Left forelimb (tissue), 1 donor: ENCODE results near the gene ENTPD6.

Source experiments
- DNase-seq: peaks from one replicate; pipeline ENCODE4 v3.0.0-alpha.2; 2018; ENCODE audit warnings: low spot score

Gene ENTPD6

GRCh38 chr20:25242231-25242630, 46.7 kb downstream of the ENTPD6 start:
- DNase-seq, result no peak

- no peak for DNase-seq
Observed at GRCh38 chr20:25243416-25243979, 48.0 kb downstream of the ENTPD6 start.

DNA sequence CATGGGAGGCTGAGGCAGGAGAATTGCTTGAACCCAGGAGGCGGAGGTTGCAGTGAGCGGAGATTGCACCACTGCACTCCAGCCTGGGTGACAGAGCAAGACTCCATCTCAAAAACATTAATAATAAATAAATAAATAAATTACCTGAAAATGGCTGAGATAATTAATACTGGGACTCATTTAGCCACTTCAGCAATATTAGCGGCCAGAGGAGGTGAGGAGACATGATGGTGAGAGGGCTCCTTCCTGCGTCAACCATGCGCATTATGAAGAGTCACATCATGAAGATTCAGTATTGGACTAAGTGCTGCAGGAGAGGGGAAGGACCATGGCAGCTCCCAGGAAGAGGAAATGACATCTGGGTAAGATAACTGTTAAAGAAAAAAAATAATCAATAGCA, 49.5 kb downstream of the ENTPD6 start:
- no peak for DNase-seq

DNA sequence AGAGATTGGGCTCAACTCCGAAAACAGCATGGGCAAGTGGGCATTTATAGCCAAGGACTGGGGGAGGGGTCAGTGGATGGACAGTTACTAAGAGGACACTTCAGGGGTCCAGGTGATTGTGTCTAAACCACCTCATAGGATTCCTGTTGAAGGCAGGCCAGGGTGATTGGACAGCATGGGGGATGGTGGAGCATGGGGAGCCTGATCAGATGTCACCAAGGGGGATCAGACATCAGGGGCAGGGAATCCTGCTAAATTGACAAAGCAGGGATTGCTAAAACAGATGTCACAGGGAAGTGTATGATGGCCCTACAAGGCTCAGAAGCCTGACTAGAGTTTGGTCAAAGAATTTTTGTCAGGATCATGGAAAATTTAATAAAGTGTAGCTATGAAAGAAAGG, 49.9 kb downstream of the ENTPD6 start:
- no peak for DNase-seq

GRCh38 chr20:25246182-25246999, 50.9 kb downstream of the ENTPD6 start:
- no peak for DNase-seq

- no peak for DNase-seq
Observed at GRCh38 chr20:25247000-25247517, 51.5 kb downstream of the ENTPD6 start.

- no peak for DNase-seq
Observed at GRCh38 chr20:25247518-25247955, 52.0 kb downstream of the ENTPD6 start.

DNA sequence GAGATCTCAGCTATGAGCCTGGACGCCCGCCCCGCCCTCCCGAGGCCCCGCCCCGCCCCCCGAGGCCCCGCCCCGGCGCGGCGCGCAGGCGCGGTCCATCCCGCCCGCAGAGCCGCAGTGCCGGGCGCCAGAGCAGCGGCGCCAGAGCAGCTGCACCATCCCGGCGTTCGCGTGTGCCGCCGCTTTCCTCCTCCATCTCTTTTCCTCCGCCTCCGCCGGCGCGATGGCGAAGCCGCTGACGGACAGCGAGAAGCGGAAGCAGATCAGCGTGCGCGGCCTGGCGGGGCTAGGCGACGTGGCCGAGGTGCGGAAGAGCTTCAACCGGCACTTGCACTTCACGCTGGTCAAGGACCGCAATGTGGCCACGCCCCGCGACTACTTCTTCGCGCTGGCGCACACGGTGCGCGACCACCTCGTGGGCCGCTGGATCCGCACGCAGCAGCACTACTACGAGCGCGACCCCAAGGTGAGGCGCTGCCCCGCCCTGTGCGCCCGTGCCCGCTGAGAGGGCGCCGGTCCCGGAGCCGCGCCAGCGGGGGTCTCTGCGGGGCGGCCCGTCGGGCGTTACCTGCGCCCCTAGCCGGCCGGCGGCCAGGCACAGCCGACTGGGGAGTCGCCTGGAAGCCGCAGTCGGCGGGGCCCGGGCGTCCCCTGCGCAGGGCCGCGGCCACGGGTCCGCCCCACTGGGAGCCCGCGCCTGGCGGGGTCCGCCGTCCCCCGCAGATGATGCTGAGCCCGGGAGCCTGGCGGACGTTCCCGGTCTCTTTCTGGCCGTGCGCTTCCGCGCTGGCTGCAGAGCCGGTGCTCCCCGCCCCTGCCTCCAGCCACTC, 52.7 kb downstream of the ENTPD6 start, which contains the start of gene PYGB:
Gene PYGB (plus strand): TSS at position 130 of the 830 bp plus-strand sequence. CDS start 94 bp downstream, at position 224.
- peak; percentile 92 for DNase-seq

DNA sequence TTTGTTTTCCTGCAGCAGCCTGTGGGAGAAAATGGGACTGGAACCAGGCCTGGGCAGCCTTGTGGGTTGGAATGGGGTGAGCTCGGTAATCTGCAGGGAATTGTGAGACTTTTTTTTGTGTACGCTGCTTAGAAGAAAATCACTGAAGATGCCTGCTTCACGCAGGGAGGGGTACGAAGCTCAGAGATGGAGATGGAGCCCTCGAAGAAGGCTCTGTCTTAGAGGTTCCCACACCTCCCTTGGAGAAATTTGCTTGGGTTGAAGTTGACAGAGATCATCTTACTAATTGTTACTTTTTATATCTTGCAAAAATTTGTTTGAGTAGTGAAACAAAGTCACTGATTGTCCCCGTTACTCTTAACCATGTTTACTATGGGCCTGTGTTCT, 53.3 kb downstream of the ENTPD6 start:
- no peak for DNase-seq

DNA sequence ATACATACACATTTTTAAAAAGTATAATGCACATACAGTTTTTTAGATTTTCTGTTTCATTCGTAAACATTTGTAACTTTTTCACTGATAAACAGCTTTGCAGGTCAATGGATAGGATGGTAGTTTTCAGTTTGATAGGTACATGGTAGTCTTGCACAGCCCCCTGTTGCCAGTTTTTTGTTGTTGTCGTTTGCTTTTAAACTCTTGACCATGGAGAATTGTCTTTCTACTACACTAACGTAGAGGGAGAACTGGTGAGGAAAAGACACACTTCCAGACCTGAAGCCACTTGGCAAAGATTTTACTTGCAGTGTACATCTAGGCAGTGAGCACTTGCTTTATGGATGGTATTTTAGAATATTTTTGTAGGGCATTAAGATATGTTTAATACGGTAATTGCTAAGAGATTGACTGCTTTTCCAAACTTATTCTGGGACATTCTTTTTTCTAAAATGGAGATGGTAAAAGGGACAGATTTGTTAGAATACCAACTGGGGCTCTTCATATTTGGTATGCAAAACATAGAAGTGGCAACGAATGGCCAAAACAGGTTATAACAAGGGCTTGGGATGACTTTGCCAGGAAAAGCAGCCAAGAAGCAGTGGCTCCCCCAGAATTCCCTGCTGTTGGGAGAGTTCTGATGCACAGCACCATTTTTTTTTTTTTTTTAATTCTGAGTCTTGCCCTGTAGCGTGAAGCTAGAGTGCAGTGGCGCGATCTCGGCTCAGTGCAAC, 53.9 kb downstream of the ENTPD6 start:
- no peak for DNase-seq

DNA sequence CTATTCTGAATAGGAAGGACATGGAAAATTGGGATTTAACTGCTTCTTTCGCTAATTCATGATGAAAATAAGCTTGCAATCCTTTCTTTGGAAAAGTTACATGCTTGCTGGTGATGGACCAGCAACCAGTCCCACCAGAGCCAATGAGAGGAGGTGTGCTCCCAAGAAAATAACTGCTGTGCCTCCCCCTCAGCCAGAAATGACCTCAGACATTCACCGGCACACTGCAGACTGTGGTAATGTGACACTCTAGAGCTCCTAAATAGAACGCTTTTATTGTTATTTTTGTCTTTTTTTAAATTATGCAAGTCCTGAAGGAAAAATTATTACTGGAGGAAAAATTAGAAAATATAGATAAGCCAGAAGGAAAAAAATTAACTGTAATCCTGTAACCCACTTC, 55.0 kb downstream of the ENTPD6 start:
- no peak for DNase-seq

GRCh38 chr20:25251019-25251418, 55.5 kb downstream of the ENTPD6 start:
- no peak for DNase-seq

DNA sequence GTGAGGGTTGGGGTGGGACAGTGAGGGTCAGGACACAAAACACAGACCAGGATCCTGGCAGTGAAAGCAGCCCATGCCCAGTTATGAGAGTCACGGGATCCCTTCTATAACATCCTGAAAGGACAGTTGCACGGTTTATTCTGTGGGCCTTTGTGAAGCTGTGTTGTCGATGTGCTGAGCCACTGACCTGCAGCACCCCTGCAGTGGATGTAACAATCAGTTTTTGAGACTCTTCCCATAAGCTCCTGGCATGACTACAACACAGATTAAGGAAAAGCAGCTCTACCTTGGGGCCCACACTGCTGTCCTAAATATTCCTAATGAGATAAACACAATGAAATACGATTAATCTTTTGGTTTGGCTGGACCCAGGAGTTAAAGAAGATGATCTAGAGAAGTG, 56.0 kb downstream of the ENTPD6 start:
- DNase-seq, result no peak

- no peak for DNase-seq
Observed at GRCh38 chr20:25252230-25252651, 56.7 kb downstream of the ENTPD6 start.

DNA sequence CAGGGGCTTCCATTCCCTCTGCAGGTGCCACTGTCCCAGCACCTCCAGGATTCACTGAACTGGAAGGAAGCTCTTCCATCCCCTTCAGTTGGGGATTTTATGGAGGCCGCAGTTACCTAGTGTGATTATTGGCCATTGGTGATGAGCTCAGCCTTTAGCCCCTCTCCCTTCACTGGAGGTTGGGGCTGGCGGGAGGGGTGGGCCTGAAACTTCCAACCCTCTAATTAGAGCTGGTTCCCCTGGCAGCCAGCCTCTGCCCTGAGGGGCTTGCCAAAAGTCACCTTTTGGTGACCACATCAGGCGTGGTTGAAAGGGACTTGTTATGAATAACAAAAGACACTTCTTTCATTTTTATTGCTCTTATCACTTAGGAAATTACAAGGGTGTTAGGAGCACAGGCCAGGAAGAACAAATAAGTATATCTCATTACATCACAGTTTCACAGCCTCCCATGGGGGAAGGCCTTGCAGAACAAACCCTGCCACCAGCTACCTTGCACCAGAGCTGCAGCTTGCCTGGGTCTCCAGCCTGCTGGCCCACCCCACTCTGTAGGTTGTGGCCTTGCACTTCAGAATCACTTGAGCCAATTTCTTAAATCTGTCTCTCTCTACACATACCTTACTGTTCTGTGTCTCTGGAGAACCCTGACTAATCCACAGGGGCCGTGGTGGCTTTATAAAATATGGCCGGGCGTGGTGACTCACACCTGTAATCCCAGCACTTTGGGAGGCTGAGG, 57.3 kb downstream of the ENTPD6 start:
- no peak for DNase-seq

DNA sequence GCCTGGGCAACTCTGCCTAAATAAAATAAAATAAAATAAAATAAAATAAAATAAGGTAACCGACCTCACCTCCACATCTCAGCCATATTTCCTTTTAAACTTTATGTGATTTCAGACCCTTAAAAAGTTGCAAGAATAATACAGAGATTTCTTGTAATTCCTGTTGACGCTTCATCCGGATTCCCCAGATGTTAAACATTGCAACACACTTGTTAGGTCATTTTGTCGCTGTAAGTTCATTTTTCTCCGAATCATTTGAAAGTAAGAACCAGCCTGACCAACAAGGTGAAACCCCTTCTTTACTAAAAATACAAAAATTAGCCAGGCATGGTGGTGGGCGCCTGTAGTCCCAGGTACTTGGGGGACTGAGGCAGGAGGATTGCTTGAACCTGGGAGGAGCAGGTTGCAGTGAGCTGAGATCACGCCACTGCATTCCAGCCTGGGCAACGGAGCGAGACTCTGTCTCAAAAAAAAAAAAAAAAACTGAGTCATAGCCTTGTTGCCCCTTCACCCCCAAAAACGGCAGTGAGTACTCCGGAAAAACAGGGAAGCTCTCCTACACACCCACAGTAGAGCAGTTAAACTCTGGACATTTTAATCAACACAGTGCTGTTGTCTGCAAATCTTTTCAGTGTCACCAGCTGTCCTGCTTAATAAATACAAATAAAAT, 58.2 kb downstream of the ENTPD6 start:
- DNase-seq, result no peak

DNA sequence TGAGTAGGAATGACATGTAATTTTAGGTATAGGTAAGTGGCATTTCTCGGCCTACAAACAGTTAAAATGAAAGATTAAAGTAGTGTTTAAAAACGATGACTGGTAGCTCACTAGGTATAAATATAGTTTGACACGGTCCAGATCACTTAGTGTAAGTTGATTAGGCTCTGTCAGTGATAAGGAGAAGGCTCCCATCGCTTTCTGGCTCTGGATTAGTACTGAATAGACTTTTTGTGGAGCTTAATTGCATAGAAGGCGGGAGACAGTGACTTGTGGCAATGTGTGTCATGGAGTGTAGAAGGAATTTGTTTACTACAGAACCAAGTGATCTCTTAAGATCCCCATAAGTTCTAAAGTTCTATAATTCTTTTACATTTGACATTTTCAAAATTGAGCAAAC, 59.1 kb downstream of the ENTPD6 start:
- no peak for DNase-seq

DNA sequence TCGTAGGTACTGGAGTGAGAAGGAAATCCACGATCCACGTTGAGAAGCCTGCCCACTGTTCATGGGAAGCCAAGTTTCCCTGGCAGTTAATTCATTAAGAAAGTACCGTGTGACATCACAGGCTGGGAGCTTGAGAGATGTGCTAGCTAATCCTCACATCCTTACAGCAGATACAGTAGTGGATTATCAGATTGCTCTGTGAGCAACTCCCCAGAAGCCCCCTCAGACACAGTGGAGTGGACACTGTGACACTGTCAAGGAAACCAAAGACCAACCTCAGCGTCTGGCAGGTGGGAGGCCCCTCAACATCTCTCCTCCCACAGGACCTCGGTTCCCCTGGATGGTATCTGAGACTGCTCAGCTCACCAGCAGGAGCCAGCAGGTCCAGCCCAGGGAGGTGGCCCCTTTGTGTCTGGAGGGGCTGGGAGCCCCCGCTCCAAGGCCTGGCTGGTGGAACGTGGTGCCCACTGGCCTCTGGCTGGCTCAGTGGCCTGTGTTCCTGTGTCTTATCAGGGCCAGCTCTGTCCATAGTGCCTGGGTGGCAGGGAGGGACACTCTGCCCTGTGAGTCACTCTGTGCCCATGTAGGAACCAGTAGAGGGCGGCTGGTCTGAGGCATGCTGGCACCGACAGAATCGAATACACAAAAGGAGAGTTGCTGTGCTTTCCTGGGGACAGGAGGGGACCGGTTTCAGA, 59.6 kb downstream of the ENTPD6 start:
- no peak for DNase-seq

DNA sequence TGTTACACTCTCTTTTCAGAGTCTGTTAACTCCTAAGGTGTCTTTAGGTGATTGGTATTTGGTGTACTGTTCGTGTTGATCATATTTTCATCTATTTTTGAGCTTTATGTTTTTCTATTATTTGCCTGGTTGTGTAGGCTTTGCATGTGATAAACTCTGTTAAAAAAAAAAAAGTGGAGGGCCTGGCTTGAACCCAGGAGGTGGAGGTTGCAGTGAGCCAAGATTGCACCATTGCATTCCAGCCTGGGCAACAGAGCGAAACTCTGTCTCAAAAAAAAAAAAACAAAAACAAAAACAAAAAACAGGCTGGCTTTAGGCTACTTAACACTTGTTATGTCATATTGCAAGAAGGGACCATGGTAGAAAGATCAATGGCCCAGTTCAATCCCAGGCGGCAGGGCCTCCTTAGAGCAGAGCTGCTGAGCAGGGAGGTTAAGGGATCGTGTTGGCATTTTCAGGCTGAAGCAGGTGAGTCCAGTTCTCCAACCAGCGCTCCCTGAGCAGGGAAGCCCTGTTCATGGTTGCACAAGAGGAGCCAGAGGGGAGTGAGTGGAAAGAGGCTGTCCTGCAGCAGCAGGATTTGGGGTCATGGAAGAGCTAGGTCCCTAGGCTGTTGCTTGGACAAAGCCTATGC, 60.8 kb downstream of the ENTPD6 start:
- no peak for DNase-seq
